GM21447 (cell line): ENCODE results near the gene LRCH1.

Experiments
- ATAC-seq: cut with Tn5 transposase; IDR thresholded peaks from one replicate; pipeline ENCODE4 v1.9.1; 2021; ENCODE audit not compliant: unreplicated experiment

LRCH1 gene

GRCh38 chr13:46535002-46535401 lies 18.0 kb upstream of the LRCH1 start:
- ATAC-seq = no peak

GRCh38 chr13:46535825-46536224 lies 17.1 kb upstream of the LRCH1 start:
- no peak for ATAC-seq

GRCh38 chr13:46536341-46536740 lies 16.6 kb upstream of the LRCH1 start:
- no peak for ATAC-seq

GRCh38 chr13:46539231-46539630 lies 13.7 kb upstream of the LRCH1 start:
- no peak for ATAC-seq

- ATAC-seq = no peak
Observed at GRCh38 chr13:46541210-46541609, 11.8 kb upstream of the LRCH1 start.

GRCh38 chr13:46542833-46543232 lies 10.1 kb upstream of the LRCH1 start:
- ATAC-seq = no peak

- ATAC-seq = no peak
Observed at GRCh38 chr13:46543287-46543686, 9.7 kb upstream of the LRCH1 start.

- ATAC-seq = peak; percentile 83
Observed at GRCh38 chr13:46544208-46544607, 8.8 kb upstream of the LRCH1 start.

GRCh38 chr13:46544811-46545210 lies 8.2 kb upstream of the LRCH1 start:
- ATAC-seq = no peak

GRCh38 chr13:46546084-46546768 lies 6.7 kb upstream of the LRCH1 start:
- no peak for ATAC-seq

GRCh38 chr13:46550822-46551221 lies 2.1 kb upstream of the LRCH1 start:
- ATAC-seq = no peak

GRCh38 chr13:46551410-46552302 lies 1.3 kb upstream of the LRCH1 start:
- ATAC-seq = no peak

GRCh38 chr13:46552303-46552682 lies 677 bp upstream of the LRCH1 start:
- no peak for ATAC-seq

- ATAC-seq = peak; percentile 4
Observed at GRCh38 chr13:46553521-46553885, 533 bp downstream of the LRCH1 start.

GRCh38 chr13:46553886-46554858 lies 1.2 kb downstream of the LRCH1 start:
- peak; percentile 44 for ATAC-seq

GRCh38 chr13:46554951-46555350 lies 2.0 kb downstream of the LRCH1 start:
- no peak for ATAC-seq

GRCh38 chr13:46555722-46556417 lies 2.9 kb downstream of the LRCH1 start:
- ATAC-seq = no peak

GRCh38 chr13:46556418-46556779 lies 3.4 kb downstream of the LRCH1 start:
- no peak for ATAC-seq

- no peak for ATAC-seq
Observed at GRCh38 chr13:46559272-46559805, 6.4 kb downstream of the LRCH1 start.

- ATAC-seq = no peak
Observed at GRCh38 chr13:46560778-46561177, 7.8 kb downstream of the LRCH1 start.
